NCI-H2029 (cell line): ENCODE results near the gene CD27.
"Not testable (repeated sequence)": the region's sequence is repeated elsewhere in the genome, so short reads cannot be mapped to it uniquely, and the experiment has no call there.

ENCODE experiments used
- DNase-seq: peaks from one replicate; lab custom pipeline; 2025; lab: John Stamatoyannopoulos, UW

Gene CD27

DNA sequence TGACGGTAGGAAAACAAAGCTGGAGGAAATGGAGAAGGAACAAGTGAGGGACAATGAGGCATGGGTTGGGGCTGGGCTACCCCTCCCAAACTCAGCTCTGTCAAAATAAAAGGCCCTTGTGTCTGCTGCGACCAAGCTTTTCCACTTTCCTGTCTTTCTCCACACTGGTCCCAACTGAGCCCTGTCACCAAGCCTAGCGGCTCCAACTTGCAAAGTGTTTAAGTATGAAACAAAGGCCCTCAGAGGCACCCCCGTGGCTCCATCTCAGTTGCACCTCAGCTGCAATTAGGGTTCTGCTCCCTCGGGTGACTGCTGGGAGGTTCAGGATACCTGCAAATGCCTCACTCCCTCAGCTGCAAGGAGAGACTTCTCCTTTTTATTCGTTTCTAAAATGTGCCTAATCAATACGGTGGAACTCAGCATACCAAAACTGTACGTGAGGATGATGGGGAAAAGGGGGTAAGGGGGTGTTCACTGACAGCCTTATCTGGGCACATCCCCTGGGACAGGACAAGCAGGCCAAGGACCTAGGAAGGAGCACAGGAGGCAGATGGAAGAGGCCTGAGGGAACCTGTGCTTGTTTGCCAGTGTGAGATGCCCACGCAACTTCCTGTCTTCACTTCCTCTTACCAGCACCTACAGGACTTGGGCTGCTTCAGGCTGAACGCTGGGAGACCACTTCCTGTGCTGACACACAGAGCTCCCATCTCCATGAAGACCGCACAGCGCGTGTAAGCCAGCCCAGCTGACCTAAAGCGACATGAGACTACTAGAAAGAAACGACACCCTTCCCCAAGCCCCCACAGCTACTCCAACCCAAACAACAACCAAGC is 16.9 kb downstream of the CD27 start:
- DNase-seq = no peak

DNA sequence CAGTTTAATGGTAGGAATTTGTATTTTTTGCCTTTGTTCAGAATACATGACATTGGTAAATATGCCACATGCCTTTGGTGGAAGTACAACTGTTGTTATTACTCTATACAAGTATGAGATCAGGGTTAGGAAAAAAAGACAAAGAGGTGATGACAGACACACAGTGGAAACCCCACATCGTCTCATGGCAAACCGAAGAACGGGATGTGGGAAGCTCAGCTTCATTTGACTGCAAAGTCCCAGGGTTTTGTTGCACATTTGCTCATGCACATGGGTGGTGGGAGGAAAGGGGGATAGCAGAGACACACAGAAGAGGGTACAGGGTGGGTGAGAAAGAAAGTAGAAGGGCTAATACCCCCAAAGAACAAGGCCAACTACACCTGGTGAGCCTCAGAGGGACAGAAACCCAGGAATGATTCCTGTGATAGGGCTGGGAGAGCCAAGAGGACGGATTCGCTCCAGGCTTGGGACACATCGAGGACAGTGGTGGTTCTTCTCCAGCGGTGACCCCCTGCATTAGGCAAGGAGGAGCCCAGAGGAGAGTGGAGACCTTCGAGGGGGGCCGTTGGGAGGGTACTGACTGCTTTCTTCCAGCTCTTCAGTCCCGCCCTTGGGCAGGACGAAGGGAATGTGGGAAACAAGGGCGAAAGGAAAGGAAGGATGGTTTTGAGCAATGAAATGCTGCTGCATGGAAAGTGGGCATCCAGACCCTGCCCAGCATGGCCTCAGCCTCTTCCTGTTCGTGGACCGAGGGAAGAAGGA is 17.7 kb downstream of the CD27 start:
- no peak for DNase-seq

GRCh38 chr12:6463216-6463615 is 18.5 kb downstream of the CD27 start:
- DNase-seq = no peak

DNA sequence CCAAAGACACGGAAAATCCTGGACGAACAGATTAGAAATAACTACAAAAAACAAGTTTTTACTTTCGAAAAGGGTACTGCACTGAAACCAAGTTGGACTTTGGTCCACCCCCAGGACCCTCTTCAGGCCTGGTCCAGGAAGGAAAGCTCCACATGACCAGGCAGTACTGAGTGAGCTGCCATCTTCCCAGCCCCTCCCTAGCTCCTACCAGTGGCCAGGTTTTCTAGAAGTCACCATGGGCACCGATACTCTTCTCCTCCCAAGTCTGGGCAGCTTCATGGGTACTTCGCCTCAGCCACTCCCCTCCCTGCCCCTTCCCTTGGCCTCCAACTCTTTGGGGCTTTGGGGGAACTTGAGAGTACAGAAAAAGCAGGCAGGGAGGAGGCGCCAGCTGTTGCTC is 19.1 kb downstream of the CD27 start:
- DNase-seq = no peak

GRCh38 chr12:6464531-6464930 is 19.8 kb downstream of the CD27 start:
- DNase-seq = no peak

GRCh38 chr12:6465467-6466183 is 20.9 kb downstream of the CD27 start:
- peak; percentile 27 for DNase-seq

DNA sequence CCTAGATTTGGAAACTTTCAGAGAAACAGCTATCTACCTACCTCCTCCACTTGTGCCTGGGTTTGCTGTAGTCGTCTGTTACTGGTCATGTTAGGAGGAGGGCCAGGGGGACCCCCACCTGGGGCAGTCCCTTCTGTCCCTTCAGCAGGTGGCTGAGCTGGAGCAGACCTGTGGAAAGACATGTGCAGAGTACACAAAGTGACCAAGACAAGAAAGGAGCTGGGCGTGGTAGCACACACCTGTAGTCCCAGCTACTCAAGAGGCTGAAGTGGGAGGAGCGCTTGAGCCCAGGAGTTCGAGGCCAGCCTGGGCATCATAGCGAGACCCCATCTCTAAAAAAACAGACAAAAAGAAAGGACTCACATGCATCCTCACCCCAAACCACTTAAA is 21.4 kb downstream of the CD27 start:
- DNase-seq = no peak

GRCh38 chr12:6466751-6467150 is 22.0 kb downstream of the CD27 start:
- not testable (repeated sequence) for DNase-seq

DNA sequence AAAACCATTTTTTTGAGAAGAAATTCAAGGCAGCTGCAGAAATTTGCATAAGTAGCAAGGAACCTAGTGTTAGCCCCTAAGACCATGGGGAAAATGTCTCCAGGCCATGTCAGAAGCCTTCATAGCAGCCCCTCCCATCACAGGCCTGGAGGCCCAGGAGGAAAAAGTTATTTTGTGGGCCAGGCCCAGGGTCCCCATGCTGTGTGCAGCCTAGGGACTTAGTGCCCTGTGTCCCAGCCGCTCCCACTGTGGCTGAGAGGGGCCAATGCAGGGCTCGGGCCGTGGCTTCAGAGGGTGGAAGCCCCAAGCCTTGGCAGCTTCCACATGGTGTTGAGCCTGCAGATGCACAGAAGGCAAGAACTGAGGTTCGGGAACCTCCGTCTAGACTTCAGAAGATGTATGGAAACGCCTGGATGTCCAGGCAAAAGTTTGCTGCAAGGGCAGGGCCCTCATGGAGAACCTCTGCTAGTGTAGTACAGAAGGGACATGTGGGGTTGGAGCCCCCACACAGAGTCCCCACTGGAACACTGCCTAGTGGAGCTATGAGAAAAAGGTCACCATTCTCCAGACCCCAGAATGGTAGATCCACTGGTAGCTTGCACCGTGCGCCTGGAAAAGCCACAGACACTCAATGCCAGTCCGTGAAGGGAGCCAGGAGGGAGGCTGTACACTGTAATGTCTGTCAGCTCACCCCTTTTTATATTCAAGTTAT is 23.0 kb downstream of the CD27 start:
- not testable (repeated sequence) for DNase-seq

DNA sequence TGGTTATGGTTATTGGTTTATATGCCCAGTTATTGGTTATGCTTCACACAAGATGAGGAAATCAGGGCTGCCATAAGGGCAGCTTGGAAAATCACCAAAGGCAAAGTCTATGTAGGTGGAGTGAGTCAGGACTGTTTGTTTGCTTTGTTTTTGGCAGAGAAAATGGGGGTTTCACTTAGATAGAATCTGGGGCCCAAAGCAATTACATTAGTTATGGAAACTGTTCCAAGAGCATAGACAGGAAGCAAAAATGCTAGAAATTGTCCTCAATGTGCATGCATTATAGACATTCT is 23.5 kb downstream of the CD27 start:
- DNase-seq = no peak

DNA sequence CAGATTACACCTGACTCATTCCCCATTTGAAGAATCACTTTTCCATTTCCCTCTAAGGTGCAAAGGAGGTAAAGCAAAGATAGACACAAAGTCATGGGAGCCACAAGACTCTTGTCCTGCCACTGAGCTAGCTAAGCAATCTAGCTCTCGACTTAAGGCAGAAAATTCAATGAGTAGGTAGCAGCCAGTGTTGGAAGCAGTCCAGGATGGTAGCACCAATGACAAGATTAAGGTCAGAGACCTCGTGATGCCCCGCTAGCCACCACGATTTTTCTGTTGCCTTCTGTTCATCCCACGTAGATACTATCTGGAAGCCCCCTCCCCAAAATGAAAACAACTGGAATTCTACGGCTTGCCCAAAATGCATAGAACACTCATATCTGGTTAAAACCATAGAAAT is 24.3 kb downstream of the CD27 start:
- no peak for DNase-seq

GRCh38 chr12:6469609-6470374 is 25.0 kb downstream of the CD27 start:
- DNase-seq = no peak

GRCh38 chr12:6470375-6471163 is 25.8 kb downstream of the CD27 start, which contains the start of gene VAMP1:
VAMP1 (minus strand) TSS chr12:6470677; CDS start chr12:6470531, 146 bp downstream.
- peak; percentile 96 for DNase-seq

DNA sequence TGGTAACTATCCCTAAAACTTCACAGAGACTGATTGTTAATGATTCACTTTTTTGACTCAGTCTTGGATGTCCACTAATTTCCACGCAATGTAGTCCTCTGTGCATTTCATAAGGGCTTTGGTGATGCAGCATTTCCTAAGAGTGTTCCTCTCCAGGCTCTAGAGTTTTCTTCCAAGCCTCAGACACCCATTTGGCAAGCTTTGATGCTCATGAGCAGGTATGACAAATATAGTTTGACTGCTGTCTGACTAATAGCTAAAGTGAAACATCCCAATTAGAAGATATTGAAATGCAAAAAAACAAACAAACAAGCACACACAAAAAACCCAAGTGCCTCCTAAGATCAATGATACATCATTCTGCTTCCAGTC is 27.2 kb downstream of the CD27 start:
- DNase-seq = no peak

- DNase-seq = no peak
These were observed 27.7 kb downstream of the CD27 start for GRCh38 chr12:6472491-6472890.

- not testable (repeated sequence) for DNase-seq
These were observed 30.6 kb downstream of the CD27 start for GRCh38 chr12:6475233-6475975.

- no peak for DNase-seq
These were observed 31.7 kb downstream of the CD27 start for GRCh38 chr12:6476489-6476888.

DNA sequence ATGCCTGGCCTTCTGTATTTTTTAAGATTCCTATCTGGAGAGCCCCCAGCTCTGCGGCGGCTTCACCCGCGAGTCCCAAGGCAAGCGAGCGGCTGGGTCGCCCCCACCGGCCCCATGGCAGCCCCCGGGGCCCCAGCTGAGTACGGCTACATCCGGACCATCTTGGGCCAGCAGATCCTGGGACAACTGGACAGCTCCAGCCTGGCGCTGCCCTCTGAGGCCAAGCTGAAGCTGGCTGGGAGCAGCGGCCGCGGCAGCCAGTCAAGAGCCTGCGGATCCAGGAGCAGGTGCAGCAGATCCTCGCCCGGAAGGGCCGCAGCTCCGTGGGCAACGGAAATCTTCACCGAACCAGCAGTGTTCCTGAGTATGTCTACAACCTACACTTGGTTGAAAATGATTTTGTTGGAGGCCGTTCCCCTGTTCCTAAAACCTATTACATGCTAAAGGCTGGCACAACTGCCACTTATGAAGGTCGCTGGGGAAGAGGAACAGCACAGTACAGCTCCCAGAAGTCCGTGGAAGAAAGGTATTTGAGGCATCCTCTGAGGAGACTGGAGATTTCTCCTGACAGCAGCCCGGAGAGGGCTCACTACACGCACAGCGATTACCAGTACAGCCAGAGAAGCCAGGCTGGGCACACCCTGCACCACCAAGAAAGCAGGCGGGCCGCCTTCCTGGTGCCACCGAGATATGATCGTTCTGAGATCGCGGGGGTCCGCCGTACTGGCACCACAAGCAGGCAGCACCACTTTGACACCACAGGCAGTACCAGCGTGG is 33.0 kb downstream of the CD27 start:
- DNase-seq = not testable (repeated sequence)

- no peak for DNase-seq
These were observed 33.7 kb downstream of the CD27 start for GRCh38 chr12:6478416-6478815.
